GM12878 (cell line): Measurements from ENCODE around the gene AP3M1. TPM values are rescaled to one million over a fixed set of nuclear protein-coding genes. Genes with fewer than 3 reads are reported as not detected.
A peak's percentile ranks its signal among the peaks of the same experiment; 100 is the strongest.

ENCODE experiments used
- ASH2L ChIP-seq: fragments of 300-600, 200-600 bp; sonication (generic); IDR thresholded peaks from 2 replicates; pipeline ENCODE4 v1.6.1; 2017; ENCODE audit warnings: low read depth, mild to moderate bottlenecking, borderline replicate concordance
- BMI1 ChIP-seq: fragments of 450-650 bp; IDR thresholded peaks from 2 replicates; pipeline ENCODE4 v1.6.1; 2016; ENCODE audit warnings: mild to moderate bottlenecking, moderate library complexity, borderline replicate concordance
- E4F1 ChIP-seq: fragments of 450-650 bp; IDR thresholded peaks from 2 replicates; pipeline ENCODE4 v1.6.1; 2018; ENCODE audit warnings: borderline replicate concordance, mild to moderate bottlenecking; ENCODE audit not compliant: partially characterized antibody
- FOXM1 ChIP-seq: IDR thresholded peaks from 2 replicates; pipeline ENCODE4 v1.6.1; 2012; ENCODE audit warnings: low read depth, mild to moderate bottlenecking, inconsistent platforms, low read length, moderate library complexity
- IKZF2 ChIP-seq, 2 experiments: fragments of 450-650 bp; IDR thresholded peaks; 2 replicates each; pipeline ENCODE4 v1.6.1; 2017; ENCODE audit warnings: mild to moderate bottlenecking in 2 of 2, moderate library complexity in 2 of 2
- LARP7 ChIP-seq: fragments of 450-650 bp; IDR thresholded peaks from 2 replicates; pipeline ENCODE4 v1.6.1; 2017; ENCODE audit warnings: mild to moderate bottlenecking
- MAX ChIP-seq: IDR thresholded peaks from 2 replicates; pipeline ENCODE4 v1.6.1; 2012; ENCODE audit warnings: low read depth, low read length, improper control_type of control experiment
- MYB ChIP-seq: fragments of 150-350 bp; IDR thresholded peaks from 2 replicates; pipeline ENCODE4 v1.6.1; 2014; ENCODE audit warnings: mild to moderate bottlenecking, low read depth, low read length, borderline replicate concordance
- NKRF ChIP-seq: fragments of 450-650 bp; conservative IDR thresholded peaks from 2 replicates; pipeline ENCODE4 v1.6.1; 2017; ENCODE audit warnings: mild to moderate bottlenecking, moderate library complexity
- NR2F1 ChIP-seq: fragments of 450-650 bp; conservative IDR thresholded peaks from 2 replicates; pipeline ENCODE4 v1.6.1; 2017; ENCODE audit warnings: mild to moderate bottlenecking
- PML ChIP-seq: IDR thresholded peaks from 2 replicates; pipeline ENCODE4 v1.6.1; 2012; ENCODE audit warnings: low read length, inconsistent platforms
- POLR2AphosphoS5 ChIP-seq: IDR thresholded peaks from 2 replicates; pipeline ENCODE4 v1.6.1; 2011; ENCODE audit warnings: mild to moderate bottlenecking, low read length, inconsistent platforms
- RELB ChIP-seq: fragments of 450-650 bp; IDR thresholded peaks from 2 replicates; pipeline ENCODE4 v1.6.1; 2017; ENCODE audit warnings: low read depth, mild to moderate bottlenecking, moderate library complexity
- SMARCA5 ChIP-seq: fragments of 450-650 bp; IDR thresholded peaks from 2 replicates; pipeline ENCODE4 v1.6.1; 2017; ENCODE audit warnings: mild to moderate bottlenecking
- SUPT20H ChIP-seq: IDR thresholded peaks from 2 replicates; pipeline ENCODE4 v1.6.1; 2011; ENCODE audit warnings: low read depth, mild to moderate bottlenecking, low read length, moderate library complexity, borderline replicate concordance; ENCODE audit not compliant: control insufficient read depth
- TAF1 ChIP-seq: IDR thresholded peaks from 2 replicates; pipeline ENCODE4 v1.6.1; 2011; ENCODE audit warnings: mild to moderate bottlenecking, low read depth, low read length, borderline replicate concordance
- TCF3 ChIP-seq: IDR thresholded peaks from 2 replicates; pipeline ENCODE4 v1.6.1; 2012; ENCODE audit warnings: low read depth, mild to moderate bottlenecking, low read length, borderline replicate concordance; ENCODE audit not compliant: insufficient read depth
- polyA plus RNA-seq, 11 experiments: library from polyadenylated mRNA; depleted of rRNA in 4 of 11; unstranded in 6 of 11; stranded (reverse) in 5 of 11; fragments of >200 nt; fragmentation: Nextera tagmentation in 4 of 11; fragmentation: Illumina TruSeq in 1 of 11; extraction: Ambion mirVana in 4 of 11; extraction: Trizol in 1 of 11; gene quantifications; 1 replicate in 1 of 11; 2 replicates in 10 of 11; pipeline versions ENCODE4 v1.2.1 to v1.2.3, GENCODE V29; 2011 to 2016; ENCODE audit warnings: inconsistent platforms in 2 of 11, missing spikeins in 2 of 11, low read depth in 1 of 11
- total RNA-seq, 4 experiments: library from RNA; depleted of rRNA in 3 of 4; stranded (reverse); fragments of >200 nt in 3 of 4; fragmentation: Illumina TruSeq in 1 of 4; extraction: Trizol in 1 of 4; gene quantifications; 2 replicates each; pipeline versions ENCODE4 v1.2.1 to v1.2.3, GENCODE V29; 2013 to 2021
- TF ChIP-seq, protein P1 (sequence below): fragments of 450-650 bp; IDR thresholded peaks from 2 replicates; pipeline ENCODE4 v1.6.1; 2017; ENCODE audit warnings: mild to moderate bottlenecking, moderate library complexity

Gene AP3M1
- total and polyA plus RNA-seq, 10 of the 15 experiments (the other 5 are each of a cell fraction or from before 2014, with no cell fraction given) = 22.1 to 83.4 (median 47.7) TPM

GRCh38 chr10:74150204-74150989, at the start of gene AP3M1 (continued):
- TF ChIP-seq, protein P1, sequence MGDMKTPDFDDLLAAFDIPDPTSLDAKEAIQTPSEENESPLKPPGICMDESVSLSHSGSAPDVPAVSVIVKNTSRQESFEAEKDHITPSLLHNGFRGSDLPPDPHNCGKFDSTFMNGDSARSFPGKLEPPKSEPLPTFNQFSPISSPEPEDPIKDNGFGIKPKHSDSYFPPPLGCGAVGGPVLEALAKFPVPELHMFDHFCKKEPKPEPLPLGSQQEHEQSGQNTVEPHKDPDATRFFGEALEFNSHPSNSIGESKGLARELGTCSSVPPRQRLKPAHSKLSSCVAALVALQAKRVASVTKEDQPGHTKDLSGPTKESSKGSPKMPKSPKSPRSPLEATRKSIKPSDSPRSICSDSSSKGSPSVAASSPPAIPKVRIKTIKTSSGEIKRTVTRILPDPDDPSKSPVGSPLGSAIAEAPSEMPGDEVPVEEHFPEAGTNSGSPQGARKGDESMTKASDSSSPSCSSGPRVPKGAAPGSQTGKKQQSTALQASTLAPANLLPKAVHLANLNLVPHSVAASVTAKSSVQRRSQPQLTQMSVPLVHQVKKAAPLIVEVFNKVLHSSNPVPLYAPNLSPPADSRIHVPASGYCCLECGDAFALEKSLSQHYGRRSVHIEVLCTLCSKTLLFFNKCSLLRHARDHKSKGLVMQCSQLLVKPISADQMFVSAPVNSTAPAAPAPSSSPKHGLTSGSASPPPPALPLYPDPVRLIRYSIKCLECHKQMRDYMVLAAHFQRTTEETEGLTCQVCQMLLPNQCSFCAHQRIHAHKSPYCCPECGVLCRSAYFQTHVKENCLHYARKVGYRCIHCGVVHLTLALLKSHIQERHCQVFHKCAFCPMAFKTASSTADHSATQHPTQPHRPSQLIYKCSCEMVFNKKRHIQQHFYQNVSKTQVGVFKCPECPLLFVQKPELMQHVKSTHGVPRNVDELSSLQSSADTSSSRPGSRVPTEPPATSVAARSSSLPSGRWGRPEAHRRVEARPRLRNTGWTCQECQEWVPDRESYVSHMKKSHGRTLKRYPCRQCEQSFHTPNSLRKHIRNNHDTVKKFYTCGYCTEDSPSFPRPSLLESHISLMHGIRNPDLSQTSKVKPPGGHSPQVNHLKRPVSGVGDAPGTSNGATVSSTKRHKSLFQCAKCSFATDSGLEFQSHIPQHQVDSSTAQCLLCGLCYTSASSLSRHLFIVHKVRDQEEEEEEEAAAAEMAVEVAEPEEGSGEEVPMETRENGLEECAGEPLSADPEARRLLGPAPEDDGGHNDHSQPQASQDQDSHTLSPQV = peak; percentile 75; the same call in 1 of the 2 replicates
- no peak for TF ChIP-seq FOXM1
- TF ChIP-seq LARP7 = peak; percentile 79; the same call in 1 of the 2 replicates
- peak; percentile 43; the same call in 1 of the 2 replicates for TF ChIP-seq PML
- 0 out of 2 replicates have a peak, but pooled peaks have one; percentile 24 for TF ChIP-seq POLR2AphosphoS5
- no peak for TF ChIP-seq SMARCA5
- TF ChIP-seq TAF1 = peak; percentile 82
- no peak for TF ChIP-seq ASH2L
- peak; percentile 92 for TF ChIP-seq NKRF
- TF ChIP-seq BMI1 = no peak
- peak; percentile 44 to 55; a peak in 1 of 4 replicates for TF ChIP-seq IKZF2 (IDR thresholded peaks at IDR 0.05)
- no peak for TF ChIP-seq SUPT20H
- TF ChIP-seq MAX = peak; percentile 58; the same call in 1 of the 2 replicates
- TF ChIP-seq E4F1 = no peak
- TF ChIP-seq NR2F1 = 0 out of 2 replicates have a peak, but pooled peaks have one; percentile 54
- peak; percentile 97 for TF ChIP-seq MYB
- peak; percentile 76; the same call in 1 of the 2 replicates for TF ChIP-seq RELB
- no peak for TF ChIP-seq TCF3
